ENCODE measurements around the gene PYGO2. TPM values are rescaled to one million over a fixed set of nuclear protein-coding genes. Genes with fewer than 3 reads are reported as not detected.

Gene PYGO2
- total RNA-seq, 1 experiment from 2014 or later = 37.4 TPM

DNA sequence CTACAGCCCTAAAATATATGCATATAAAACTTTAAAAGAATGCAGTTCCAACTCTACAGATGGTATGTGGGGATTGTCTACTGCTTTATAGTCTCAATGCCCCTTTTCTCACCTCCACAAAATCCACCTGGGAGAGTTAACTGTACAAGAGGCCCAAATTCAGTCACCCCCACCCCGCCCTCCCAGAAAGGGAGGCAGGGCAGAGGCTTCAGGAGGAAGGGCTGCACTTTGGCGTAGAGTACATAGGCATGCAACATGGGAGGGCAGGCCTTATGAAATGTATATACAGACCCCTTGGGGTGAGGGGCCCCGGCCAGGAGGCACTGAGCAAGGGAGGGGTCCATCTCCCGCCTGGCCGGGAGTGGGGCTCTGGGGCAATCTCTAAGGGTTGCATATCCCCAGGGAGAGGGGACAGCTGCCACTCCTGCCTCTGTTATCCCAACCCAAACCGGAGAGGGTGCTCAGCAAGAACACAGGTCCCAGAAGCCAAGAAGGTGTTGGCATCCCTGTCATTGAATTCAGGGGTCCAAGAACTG, 1.3 kb upstream of the PYGO2 start (continued):
- TF ChIP-seq, protein P1, sequence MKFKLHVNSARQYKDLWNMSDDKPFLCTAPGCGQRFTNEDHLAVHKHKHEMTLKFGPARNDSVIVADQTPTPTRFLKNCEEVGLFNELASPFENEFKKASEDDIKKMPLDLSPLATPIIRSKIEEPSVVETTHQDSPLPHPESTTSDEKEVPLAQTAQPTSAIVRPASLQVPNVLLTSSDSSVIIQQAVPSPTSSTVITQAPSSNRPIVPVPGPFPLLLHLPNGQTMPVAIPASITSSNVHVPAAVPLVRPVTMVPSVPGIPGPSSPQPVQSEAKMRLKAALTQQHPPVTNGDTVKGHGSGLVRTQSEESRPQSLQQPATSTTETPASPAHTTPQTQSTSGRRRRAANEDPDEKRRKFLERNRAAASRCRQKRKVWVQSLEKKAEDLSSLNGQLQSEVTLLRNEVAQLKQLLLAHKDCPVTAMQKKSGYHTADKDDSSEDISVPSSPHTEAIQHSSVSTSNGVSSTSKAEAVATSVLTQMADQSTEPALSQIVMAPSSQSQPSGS (CRISPR knock-in tag; IDR thresholded peaks at IDR 0.05; ENCODE audit: borderline replicate concordance, low read depth) = no peak

DNA sequence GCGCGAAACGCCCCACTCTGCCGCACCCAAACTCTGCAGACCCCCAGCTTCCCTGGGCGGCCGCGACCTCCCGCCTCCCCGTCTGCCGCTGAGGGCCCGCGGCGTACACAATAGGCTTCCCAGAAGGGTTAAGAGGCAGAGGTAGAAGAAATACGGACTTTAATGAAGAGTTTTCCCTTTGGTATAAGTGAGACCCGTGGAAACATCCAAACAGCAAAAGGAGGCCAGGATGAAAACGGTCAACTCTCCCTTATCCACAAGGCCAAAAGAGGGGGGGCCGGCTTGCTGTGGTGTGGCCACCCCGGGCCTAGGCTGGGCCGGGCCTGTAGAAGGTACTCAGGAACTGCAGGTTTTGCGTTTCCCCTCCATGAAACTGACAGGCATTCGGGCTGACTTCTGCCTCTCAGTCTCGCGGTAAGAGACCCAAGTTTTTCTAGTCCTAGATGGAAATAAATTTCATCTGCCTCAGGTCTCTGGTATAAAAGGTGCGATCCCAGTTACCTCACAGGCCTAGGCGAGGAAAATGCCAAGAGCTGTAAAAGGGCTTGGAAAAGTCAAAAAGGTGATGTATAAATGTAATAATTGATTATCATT, 671 bp upstream of the PYGO2 start:
- H3K9me3 Mint-ChIP-seq = no peaks in the 10 kb centered on the region
- TF ChIP-seq, protein P2, sequence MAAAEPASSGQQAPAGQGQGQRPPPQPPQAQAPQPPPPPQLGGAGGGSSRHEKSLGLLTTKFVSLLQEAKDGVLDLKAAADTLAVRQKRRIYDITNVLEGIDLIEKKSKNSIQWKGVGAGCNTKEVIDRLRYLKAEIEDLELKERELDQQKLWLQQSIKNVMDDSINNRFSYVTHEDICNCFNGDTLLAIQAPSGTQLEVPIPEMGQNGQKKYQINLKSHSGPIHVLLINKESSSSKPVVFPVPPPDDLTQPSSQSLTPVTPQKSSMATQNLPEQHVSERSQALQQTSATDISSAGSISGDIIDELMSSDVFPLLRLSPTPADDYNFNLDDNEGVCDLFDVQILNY (CRISPR knock-in tag; IDR thresholded peaks at IDR 0.05) = peak; percentile 40; the same call in 1 of the 2 replicates
- TF ChIP-seq, protein P3, sequence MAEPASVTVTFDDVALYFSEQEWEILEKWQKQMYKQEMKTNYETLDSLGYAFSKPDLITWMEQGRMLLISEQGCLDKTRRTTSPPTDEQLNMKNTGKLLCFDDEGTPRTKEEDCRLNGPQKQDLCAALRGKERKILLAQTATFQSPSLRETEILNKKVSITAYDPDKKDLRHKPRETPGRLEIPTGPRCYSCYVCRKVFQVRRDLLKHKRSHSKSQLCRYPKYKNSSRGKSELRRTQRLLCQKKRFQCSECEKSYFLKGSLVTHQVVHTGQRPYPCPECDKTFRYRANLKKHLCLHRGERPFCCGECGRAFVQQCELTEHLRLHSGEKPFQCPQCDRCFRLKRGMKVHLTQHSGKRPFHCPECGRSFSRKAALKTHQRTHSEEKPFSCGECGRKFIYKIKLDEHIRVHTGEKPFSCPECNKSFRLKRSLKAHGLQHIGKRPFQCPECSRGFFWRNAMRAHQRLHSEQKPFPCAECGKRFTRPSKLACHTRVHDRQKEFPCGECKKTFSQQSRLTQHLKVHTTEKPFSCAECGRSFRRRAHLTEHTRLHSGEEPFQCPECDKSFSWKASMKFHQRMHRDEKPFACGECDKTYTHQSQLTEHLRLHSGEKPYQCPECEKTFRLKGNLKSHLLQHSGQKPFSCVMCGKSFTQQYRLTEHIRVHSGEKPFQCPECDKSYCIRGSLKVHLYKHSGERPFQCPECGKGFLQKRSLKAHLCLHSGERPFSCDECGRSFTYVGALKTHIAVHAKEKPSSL (CRISPR knock-in tag; conservative IDR thresholded peaks at IDR 0.05) = no peak
- TF ChIP-seq, protein P4, sequence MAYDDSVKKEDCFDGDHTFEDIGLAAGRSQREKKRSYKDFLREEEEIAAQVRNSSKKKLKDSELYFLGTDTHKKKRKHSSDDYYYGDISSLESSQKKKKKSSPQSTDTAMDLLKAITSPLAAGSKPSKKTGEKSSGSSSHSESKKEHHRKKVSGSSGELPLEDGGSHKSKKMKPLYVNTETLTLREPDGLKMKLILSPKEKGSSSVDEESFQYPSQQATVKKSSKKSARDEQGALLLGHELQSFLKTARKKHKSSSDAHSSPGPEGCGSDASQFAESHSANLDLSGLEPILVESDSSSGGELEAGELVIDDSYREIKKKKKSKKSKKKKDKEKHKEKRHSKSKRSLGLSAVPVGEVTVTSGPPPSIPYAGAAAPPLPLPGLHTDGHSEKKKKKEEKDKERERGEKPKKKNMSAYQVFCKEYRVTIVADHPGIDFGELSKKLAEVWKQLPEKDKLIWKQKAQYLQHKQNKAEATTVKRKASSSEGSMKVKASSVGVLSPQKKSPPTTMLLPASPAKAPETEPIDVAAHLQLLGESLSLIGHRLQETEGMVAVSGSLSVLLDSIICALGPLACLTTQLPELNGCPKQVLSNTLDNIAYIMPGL (CRISPR knock-in tag; IDR thresholded peaks at IDR 0.05) = 0 out of 2 replicates have a peak, but pooled peaks have one; percentile 11
- peaks cover 50% of the 10 kb centered on the region for H3K36me3 Mint-ChIP-seq
- ChIA-PET CTCF (interaction anchor here (0.9 to 4.1 kb wide), 11 partner anchors 10 to 211 kb away, joined by 4 to 33 read pairs (median 7); partner anchors contain the start of genes FLAD1, KRTCAP2, LENEP and PMVK), POLR2A (interaction anchor here (1.0 to 3.2 kb wide), 6 partner anchors 8 to 37 kb away, joined by 6 to 26 read pairs (median 9); partner anchors contain the start of genes FLAD1 and SHC1)
- DNase-seq (ENCODE audit: low spot score) = no peak
- ATAC-seq = peak; percentile 20
- H3K27me3 Mint-ChIP-seq (ENCODE audit: low read depth) = no peaks in the 10 kb centered on the region
- H3K27ac Mint-ChIP-seq = peak overlapping the region; percentile 91
- peak overlapping the region; percentile 81 for H3K4me3 Mint-ChIP-seq
- peaks cover 26% of the 10 kb centered on the region for H3K4me1 Mint-ChIP-seq

DNA sequence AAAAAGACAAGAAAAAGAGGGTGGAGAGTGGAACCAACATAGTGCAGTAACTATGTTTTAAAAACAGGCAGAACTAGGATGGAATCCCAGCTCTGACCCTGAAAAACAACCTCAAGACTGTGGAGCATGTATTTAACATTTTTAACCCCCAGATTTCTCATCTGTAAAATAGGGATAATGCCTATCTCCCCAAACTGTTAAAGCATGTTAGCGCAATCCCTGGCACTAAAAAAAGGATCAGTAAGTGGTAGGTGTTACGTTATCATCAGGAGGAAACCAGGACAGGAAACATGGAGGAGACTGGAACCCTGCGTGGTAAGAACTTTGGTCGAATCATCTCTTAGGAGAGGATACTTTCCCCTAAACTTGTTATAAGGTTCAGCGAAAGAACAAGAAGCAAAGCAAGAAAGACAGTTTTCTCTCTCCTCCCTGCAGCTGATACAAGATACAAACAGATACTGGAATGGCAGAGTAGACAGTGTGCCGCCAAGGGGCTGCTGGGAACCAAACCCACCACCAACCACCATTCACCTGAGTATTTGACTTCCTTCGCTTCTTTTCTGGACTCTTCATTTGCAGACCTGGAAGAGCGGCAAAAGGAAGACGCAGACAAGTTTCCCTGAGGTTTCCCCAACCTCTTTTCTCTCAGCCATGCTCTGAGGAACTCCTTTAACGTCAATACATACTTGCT, 991 bp downstream of the PYGO2 start:
- Mint-ChIP-seq H3K4me3 (peak overlapping the region; percentile 93), H3K9me3 (no peaks in the 10 kb centered on the region), H3K36me3 (peaks cover 34% of the 10 kb centered on the region), H3K27ac (peak overlapping the region; percentile 84; the same call in 1 of the 2 replicates), H3K4me1 (peaks cover 43% of the 10 kb centered on the region), H3K27me3 (ENCODE audit: low read depth) (no peaks in the 10 kb centered on the region)
- POLR2A ChIA-PET = interaction anchor here (1.7 to 3.2 kb wide), 5 partner anchors 10 to 39 kb away, joined by 6 to 26 read pairs (median 10); partner anchors contain the start of genes FLAD1 and SHC1
- DNase-seq (ENCODE audit: low spot score) (no peak), ATAC-seq (no peak)
- CTCF ChIA-PET = interaction anchor here (0.7 to 4.1 kb wide), 11 partner anchors 11 to 212 kb away, joined by 3 to 33 read pairs (median 7); partner anchors contain the start of genes FLAD1, KRTCAP2, LENEP and SHC1
- TF ChIP-seq, protein P5, sequence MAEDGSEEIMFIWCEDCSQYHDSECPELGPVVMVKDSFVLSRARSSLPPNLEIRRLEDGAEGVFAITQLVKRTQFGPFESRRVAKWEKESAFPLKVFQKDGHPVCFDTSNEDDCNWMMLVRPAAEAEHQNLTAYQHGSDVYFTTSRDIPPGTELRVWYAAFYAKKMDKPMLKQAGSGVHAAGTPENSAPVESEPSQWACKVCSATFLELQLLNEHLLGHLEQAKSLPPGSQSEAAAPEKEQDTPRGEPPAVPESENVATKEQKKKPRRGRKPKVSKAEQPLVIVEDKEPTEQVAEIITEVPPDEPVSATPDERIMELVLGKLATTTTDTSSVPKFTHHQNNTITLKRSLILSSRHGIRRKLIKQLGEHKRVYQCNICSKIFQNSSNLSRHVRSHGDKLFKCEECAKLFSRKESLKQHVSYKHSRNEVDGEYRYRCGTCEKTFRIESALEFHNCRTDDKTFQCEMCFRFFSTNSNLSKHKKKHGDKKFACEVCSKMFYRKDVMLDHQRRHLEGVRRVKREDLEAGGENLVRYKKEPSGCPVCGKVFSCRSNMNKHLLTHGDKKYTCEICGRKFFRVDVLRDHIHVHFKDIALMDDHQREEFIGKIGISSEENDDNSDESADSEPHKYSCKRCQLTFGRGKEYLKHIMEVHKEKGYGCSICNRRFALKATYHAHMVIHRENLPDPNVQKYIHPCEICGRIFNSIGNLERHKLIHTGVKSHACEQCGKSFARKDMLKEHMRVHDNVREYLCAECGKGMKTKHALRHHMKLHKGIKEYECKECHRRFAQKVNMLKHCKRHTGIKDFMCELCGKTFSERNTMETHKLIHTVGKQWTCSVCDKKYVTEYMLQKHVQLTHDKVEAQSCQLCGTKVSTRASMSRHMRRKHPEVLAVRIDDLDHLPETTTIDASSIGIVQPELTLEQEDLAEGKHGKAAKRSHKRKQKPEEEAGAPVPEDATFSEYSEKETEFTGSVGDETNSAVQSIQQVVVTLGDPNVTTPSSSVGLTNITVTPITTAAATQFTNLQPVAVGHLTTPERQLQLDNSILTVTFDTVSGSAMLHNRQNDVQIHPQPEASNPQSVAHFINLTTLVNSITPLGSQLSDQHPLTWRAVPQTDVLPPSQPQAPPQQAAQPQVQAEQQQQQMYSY (CRISPR knock-in tag; IDR thresholded peaks at IDR 0.05) = no peak
- TF ChIP-seq NFE2L1 (CRISPR knock-in tag; IDR thresholded peaks at IDR 0.05) (no peak), ESRRA (CRISPR knock-in tag; IDR thresholded peaks at IDR 0.05; ENCODE audit: borderline replicate concordance) (no peak), PRRX2 (CRISPR knock-in tag; IDR thresholded peaks at IDR 0.05) (no peak), ZBTB21 (CRISPR knock-in tag; IDR thresholded peaks at IDR 0.05; ENCODE audit: borderline replicate concordance) (no peak), MYBL2 (CRISPR knock-in tag; IDR thresholded peaks at IDR 0.05) (no peak), ATF1 (CRISPR knock-in tag; IDR thresholded peaks at IDR 0.05) (no peak), NR3C1 (CRISPR knock-in tag; conservative IDR thresholded peaks at IDR 0.05; ENCODE audit: low read depth) (no peak), ZNF396 (CRISPR knock-in tag; IDR thresholded peaks at IDR 0.05; ENCODE audit: borderline replicate concordance) (no peak)
- TF ChIP-seq, protein P6, sequence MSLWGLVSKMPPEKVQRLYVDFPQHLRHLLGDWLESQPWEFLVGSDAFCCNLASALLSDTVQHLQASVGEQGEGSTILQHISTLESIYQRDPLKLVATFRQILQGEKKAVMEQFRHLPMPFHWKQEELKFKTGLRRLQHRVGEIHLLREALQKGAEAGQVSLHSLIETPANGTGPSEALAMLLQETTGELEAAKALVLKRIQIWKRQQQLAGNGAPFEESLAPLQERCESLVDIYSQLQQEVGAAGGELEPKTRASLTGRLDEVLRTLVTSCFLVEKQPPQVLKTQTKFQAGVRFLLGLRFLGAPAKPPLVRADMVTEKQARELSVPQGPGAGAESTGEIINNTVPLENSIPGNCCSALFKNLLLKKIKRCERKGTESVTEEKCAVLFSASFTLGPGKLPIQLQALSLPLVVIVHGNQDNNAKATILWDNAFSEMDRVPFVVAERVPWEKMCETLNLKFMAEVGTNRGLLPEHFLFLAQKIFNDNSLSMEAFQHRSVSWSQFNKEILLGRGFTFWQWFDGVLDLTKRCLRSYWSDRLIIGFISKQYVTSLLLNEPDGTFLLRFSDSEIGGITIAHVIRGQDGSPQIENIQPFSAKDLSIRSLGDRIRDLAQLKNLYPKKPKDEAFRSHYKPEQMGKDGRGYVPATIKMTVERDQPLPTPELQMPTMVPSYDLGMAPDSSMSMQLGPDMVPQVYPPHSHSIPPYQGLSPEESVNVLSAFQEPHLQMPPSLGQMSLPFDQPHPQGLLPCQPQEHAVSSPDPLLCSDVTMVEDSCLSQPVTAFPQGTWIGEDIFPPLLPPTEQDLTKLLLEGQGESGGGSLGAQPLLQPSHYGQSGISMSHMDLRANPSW (CRISPR knock-in tag; conservative IDR thresholded peaks at IDR 0.05; ENCODE audit: low read depth) = no peak
- TF ChIP-seq, protein P7, sequence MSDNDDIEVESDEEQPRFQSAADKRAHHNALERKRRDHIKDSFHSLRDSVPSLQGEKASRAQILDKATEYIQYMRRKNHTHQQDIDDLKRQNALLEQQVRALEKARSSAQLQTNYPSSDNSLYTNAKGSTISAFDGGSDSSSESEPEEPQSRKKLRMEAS (CRISPR knock-in tag; IDR thresholded peaks at IDR 0.05) = no peak

Data from WTC11 (cell line).